NB4 (cell line): ENCODE data around the gene ALX1.

ENCODE experiments used
- DNase-seq: peaks from one replicate; pipeline ENCODE4 v3.0.0; 2010; ENCODE audit warnings: low read depth
- H3K4me3 ChIP-seq: one replicate; pipeline ENCODE4 v1.5.1; 2011; ENCODE audit warnings: mild to moderate bottlenecking, low read depth, low read length, moderate library complexity
- CTCF ChIP-seq: IDR thresholded peaks from one replicate; pipeline ENCODE4 v1.5.1; 2012; ENCODE audit warnings: low read depth, low read length
- MAX ChIP-seq: IDR thresholded peaks from 2 replicates; pipeline ENCODE4 v1.6.1; 2011; ENCODE audit warnings: low read depth, low read length
- MYC ChIP-seq: IDR thresholded peaks from 2 replicates; pipeline ENCODE4 v1.6.1; 2011; ENCODE audit warnings: low read depth, low read length
- POLR2A ChIP-seq: IDR thresholded peaks from 2 replicates; pipeline ENCODE4 v1.6.1; 2011; ENCODE audit warnings: mild to moderate bottlenecking; ENCODE audit not compliant: insufficient read length; ENCODE audit errors: extremely low read depth

ALX1 gene

GRCh38 chr12:85281636-85282312 is 1.8 kb downstream of the ALX1 start:
- TF ChIP-seq MYC (no peak), CTCF (no peak), MAX (no peak), POLR2A (no peak)
- DNase-seq, result no peak
- no peak overlapping the region for H3K4me3 ChIP-seq

GRCh38 chr12:85283560-85283959 is 3.5 kb downstream of the ALX1 start:
- no peak overlapping the region for H3K4me3 ChIP-seq
- DNase-seq, result no peak
- TF ChIP-seq POLR2A, result no peak
- no peak for TF ChIP-seq CTCF
- no peak for TF ChIP-seq MAX
- no peak for TF ChIP-seq MYC

GRCh38 chr12:85296362-85296761 is 16.3 kb downstream of the ALX1 start:
- no peak for DNase-seq
- no peak for TF ChIP-seq POLR2A
- no peak for TF ChIP-seq MAX
- no peak for TF ChIP-seq MYC
- no peak for TF ChIP-seq CTCF
- no peak overlapping the region for H3K4me3 ChIP-seq

GRCh38 chr12:85299053-85299452 is 19.0 kb downstream of the ALX1 start:
- no peak for TF ChIP-seq MAX
- no peak for TF ChIP-seq POLR2A
- TF ChIP-seq CTCF, result no peak
- TF ChIP-seq MYC, result no peak
- no peak overlapping the region for H3K4me3 ChIP-seq
- no peak for DNase-seq

GRCh38 chr12:85301051-85301450 is 21.0 kb downstream of the ALX1 start:
- no peak for TF ChIP-seq MYC
- TF ChIP-seq MAX, result peak; percentile 64; the same call in 1 of the 2 replicates
- TF ChIP-seq CTCF, result no peak
- no peak for TF ChIP-seq POLR2A
- DNase-seq, result no peak
- H3K4me3 ChIP-seq, result no peak overlapping the region
